Mucosa of gallbladder (tissue), 1 donor: ENCODE data around the gene TRIM72. TPM values are rescaled to one million over a fixed set of nuclear protein-coding genes. Genes with fewer than 3 reads are reported as not detected.
"Not testable (repeated sequence)": the region's sequence is repeated elsewhere in the genome, so short reads cannot be mapped to it uniquely, and the experiment has no call there.

Experiments
- DNase-seq: peaks from one replicate; pipeline ENCODE4 v3.0.0-alpha.2; 2020; ENCODE audit warnings: low spot score
- total RNA-seq: library from RNA; stranded (reverse); gene quantifications from one replicate; pipeline ENCODE4 v1.2.1, GENCODE V29; 2021
- donor health status: DM: no; HTN: no; CAD: no.

TRIM72 gene
- 0.06 TPM for total RNA-seq

- no peak for DNase-seq
Observed at GRCh38 chr16:31213877-31214707, at the start of gene TRIM72. TSS of gene TRIM72 (plus strand) at chr16:31214119. CDS start at chr16:31214739, 620 bp downstream.

GRCh38 chr16:31167315-31167714, 46.6 kb upstream of the TRIM72 start:
- no peak for DNase-seq

GRCh38 chr16:31168848-31169247, 45.1 kb upstream of the TRIM72 start:
- no peak for DNase-seq

GRCh38 chr16:31170048-31170447, 43.9 kb upstream of the TRIM72 start:
- not testable (repeated sequence) for DNase-seq

- no peak for DNase-seq
Observed at GRCh38 chr16:31177136-31177535, 36.8 kb upstream of the TRIM72 start.

GRCh38 chr16:31179219-31179746, 34.6 kb upstream of the TRIM72 start:
- DNase-seq: no peak

GRCh38 chr16:31179747-31180459, 34.0 kb upstream of the TRIM72 start, which contains the start of gene FUS:
TSS of gene FUS (plus strand) at chr16:31180139. CDS start at chr16:31180215, 76 bp downstream.
- DNase-seq: peak; percentile 93

GRCh38 chr16:31181102-31181830, 32.7 kb upstream of the TRIM72 start:
- peak; percentile 19 for DNase-seq

- no peak for DNase-seq
Observed at GRCh38 chr16:31182391-31182790, 31.5 kb upstream of the TRIM72 start.

GRCh38 chr16:31183432-31184428, 30.2 kb upstream of the TRIM72 start:
- no peak for DNase-seq

GRCh38 chr16:31184888-31185287, 29.0 kb upstream of the TRIM72 start:
- no peak for DNase-seq

- no peak for DNase-seq
Observed at GRCh38 chr16:31185339-31185738, 28.6 kb upstream of the TRIM72 start.

- DNase-seq: no peak
Observed at GRCh38 chr16:31186176-31186575, 27.7 kb upstream of the TRIM72 start.

GRCh38 chr16:31186930-31187807, 26.8 kb upstream of the TRIM72 start:
- DNase-seq: no peak

GRCh38 chr16:31187808-31188189, 26.1 kb upstream of the TRIM72 start:
- DNase-seq: no peak

- DNase-seq: no peak
Observed at GRCh38 chr16:31188450-31189411, 25.2 kb upstream of the TRIM72 start.

GRCh38 chr16:31189412-31189778, 24.5 kb upstream of the TRIM72 start:
- DNase-seq: no peak

GRCh38 chr16:31190061-31190460, 23.9 kb upstream of the TRIM72 start:
- DNase-seq: no peak
